Testis (tissue), 2 donors: ENCODE measurements around the gene HTR2B.
"Not testable (repeated sequence)": the region's sequence is repeated elsewhere in the genome, so short reads cannot be mapped to it uniquely, and the experiment has no call there.

Experiments
- CTCF ChIP-seq, 3 experiments: fragments of 450-650 bp in 2 of 3; fragments of 200-600 bp in 1 of 3; sonication (generic) in 1 of 3; IDR thresholded peaks; one replicate each; pipeline ENCODE4 v1.5.1; 2016 to 2019; ENCODE audit warnings: antibody characterized with exemption in 3 of 3, mild to moderate bottlenecking in 2 of 3, moderate library complexity in 1 of 3
- POLR2A ChIP-seq: fragments of 450-650 bp; IDR thresholded peaks from one replicate; pipeline ENCODE4 v1.6.1; 2017; ENCODE audit warnings: antibody characterized with exemption, mild to moderate bottlenecking, moderate library complexity

- not testable (repeated sequence) for TF ChIP-seq CTCF (IDR thresholded peaks at IDR 0.05); POLR2A
Observed at GRCh38 chr2:231140808-231141207, 16.0 kb upstream of the HTR2B start.
